Measurements from ENCODE around the gene BTBD10. TPM values are rescaled to one million over a fixed set of nuclear protein-coding genes. Genes with fewer than 3 reads are reported as not detected.
"Not testable (repeated sequence)": the region's sequence is repeated elsewhere in the genome, so short reads cannot be mapped to it uniquely, and the experiment has no call there.

BTBD10 gene
- polyA plus RNA-seq, 12 donors, result 20.7 to 28.9 (median 26.5) TPM; not detected in 1

DNA sequence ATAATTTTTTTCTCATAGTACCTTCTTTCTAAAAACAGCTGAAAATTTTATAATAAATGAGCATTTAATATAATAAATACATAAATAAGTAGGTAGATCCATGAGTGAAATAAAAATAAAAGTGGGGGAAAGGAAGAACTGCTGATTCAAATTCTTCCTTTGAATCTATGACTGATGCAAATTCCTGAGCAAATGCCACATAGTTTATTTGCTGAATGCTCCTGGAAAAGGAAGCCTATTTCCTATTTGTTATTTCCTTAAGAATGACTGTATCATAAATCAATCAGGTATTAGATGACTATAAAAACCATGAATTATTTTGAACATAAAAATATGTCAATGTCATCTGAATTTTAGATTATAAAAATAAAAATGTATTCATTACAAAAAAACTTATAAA is 16.6 kb downstream of the BTBD10 start:
- no peak for DNase-seq

DNA sequence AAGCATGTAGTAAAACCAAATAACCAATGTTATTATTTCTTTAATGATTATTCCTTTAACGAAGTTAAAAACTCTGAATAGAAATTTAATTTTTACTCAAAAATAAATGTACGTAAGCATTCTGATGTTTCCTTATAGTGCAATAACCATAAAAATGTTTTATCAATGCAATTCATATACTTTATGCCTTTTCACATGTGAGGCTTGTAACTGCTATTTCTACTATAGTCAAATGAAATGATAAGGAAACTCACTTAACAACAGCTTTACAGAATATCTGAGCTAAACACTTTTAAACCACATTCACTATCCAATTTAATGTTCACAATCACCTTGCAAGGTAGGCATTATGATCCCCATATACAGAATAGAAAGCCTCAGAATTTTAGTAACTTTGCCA is 17.4 kb downstream of the BTBD10 start:
- DNase-seq, result no peak

DNA sequence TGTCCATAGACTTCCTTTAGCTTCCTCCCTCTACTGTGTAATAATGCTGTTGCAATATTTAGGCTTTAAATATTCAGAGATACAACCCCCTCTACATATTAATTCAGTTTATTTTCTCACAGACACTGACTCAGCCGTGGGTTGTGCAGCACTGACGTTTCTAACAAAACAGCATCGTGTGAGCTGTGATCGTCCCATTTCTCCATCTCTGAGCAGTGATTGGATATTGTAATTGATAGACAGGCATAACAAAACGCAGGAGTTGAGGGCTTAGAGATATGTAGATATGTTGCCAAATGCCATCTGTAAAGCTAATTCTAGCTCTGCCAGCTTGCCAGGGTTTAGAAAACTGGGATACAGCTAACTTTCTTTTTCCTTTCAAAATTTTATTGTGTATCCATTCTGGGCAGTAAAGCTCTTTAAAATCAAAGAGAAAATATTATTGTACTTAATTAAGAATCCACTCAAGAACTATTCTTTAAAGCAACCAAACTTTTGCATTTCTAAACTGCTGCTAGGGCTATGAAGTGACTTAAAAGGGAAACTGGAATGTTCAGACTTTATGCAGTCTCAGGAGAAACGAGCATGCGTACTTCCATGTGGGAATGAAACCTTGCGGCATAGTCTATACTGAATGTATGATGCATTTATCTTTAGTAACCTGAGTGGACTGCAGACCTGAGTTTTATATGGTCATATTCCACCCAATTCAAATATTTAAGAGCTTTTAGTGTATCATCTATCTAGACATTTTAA is 22.7 kb downstream of the BTBD10 start:
- peak; percentile 59 for DNase-seq

DNA sequence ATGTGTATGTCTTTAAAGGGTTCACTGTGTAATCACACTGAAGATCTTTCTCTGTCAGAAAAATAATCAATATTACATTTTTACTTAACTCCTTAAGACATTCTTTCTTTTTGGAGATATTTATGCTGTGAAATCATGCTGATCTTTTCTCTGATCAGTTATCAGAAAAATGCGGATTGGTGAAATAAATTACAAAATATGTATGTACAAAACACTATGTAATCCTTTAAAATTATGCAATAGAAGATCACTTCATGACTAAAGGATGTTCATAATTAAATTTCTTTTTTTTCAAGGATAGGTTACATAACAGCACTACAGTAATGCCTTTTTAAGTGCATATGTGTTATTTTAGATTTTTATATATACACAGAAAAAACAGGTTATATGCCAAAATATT is 24.7 kb downstream of the BTBD10 start:
- no peak for DNase-seq

DNA sequence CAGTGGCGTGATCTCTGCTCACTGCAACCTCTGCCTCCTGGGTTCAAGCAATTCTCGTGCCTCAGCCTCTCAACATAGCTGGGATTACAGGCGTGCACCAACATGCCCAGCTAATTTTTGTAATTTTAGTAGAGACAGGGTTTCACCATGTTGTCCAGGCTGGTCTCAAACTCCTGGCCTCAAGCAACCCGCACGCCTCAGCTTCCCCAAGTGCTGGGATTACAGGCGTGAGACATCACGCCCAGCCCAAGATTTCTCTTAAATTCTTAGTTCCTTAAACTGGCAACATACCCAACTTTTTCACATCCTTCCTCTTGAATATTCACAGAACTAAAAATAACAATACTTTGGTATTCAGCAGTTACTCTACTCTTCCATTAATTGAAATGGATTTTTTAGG is 26.2 kb downstream of the BTBD10 start:
- DNase-seq, result not testable (repeated sequence)

DNA sequence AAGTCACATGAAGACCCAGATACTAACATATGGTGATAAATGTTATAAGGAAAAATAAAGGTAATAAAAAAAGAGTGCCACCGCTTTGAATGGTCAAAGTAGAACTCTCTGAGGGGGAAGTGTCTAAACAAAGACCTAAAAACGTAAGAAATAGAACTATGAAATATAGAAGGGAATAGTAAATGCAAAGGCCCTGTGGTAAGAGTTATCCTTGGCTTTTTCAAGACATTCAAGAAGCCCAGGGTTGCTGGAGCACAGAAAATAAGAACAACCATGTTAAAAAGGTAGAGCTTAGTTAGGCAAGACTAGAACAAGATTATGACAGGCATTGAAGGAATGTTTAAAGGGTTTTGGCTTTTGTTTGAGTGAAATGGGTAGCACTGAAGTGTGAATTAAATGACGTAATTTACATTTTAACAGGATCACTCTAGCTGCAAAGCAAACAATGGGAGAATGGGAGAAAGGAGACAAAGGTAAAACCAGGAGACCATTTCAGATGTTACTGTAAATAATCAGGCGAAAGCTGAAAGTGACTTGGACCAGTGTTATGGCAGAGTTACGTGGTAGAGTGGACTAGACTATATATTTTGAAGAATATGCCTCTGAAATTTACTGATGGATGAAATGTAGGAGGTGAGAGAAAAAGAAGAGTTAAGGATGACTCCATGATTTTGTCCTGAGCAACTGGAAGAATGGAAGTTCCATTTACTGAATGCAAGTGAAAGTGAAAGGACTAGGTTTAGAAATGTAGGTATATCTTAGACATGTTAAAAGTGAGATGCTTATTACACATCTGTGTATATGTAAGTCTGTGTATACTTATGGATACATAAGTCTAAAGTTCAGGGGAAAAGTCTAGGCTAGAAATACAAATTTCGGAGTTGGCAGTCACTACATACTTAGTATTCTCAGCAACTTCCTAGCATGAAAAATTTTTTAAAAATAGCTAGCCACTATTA is 28.5 kb downstream of the BTBD10 start:
- no peak for DNase-seq

DNA sequence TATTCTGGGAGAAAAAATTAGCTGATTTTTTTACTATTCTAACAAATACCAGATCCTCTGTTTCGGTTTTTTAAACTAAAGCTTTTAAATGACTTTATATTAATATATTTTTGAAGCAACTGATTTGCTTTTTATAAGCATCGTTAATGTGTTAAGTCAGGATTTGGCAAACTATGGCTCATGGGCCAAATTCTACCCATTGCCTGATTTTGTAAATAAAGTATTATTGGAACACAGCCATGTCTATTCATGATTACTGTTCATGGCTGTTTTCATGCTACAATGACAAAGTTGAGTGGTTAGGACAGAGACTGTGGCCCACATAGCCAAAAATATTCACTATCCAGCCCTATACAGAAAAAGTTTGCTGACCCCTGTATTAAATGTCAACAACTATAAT is 29.6 kb downstream of the BTBD10 start:
- no peak for DNase-seq

DNA sequence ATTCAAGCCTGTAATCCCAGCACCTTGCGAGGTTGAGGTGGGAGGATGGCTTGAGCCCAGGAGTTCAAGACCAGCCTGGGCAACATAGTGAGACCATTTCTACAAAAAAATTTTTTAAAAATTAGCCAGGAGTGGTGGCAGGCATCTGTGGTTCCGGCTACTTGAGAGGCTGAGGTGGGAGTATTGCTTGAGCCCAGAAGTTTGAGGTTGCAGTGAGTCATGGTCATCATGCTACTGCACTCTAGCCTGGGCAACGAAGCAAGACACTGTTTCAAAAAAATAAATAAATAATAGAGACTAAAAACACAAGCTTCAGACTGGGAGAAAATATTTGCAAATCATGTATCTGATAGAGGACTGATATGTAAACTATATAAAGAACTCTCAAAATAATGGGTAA is 33.2 kb downstream of the BTBD10 start:
- DNase-seq, result no peak

DNA sequence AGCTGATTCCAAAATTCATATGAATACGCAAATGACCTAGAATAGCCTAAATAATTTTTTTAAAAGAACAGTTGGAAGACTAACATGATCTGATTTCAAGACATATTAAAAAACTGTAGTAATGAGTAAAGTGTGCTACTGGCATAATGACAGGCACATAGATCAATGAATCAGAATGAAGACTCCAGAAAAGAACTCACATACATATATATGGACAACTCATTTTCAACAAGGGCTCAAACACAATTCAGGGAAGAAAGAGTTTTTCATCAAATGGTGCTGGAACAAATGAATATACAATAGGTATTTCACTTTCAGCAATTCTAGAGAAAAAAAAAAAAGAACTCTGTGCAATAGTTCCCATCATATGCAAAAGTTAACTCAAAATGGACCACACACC is 33.7 kb downstream of the BTBD10 start:
- DNase-seq, result no peak

DNA sequence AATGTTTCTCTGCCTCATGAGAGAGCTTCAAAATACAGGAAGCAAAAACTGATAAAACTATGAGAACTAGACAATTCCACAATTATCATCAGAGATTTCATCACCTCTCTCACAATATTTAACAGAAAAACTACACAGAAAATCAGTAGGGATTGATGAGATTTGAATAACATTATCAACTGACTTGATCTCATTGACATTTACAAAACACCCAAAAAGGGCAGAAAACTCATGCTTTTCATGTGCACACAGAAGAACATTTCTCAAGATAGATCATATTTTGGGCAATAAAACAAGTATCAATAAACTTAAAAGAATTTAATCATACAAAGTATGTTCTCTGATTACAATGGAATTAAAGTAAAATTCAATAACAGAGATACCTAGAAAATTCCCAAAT is 35.6 kb downstream of the BTBD10 start:
- DNase-seq, result no peak

DNA sequence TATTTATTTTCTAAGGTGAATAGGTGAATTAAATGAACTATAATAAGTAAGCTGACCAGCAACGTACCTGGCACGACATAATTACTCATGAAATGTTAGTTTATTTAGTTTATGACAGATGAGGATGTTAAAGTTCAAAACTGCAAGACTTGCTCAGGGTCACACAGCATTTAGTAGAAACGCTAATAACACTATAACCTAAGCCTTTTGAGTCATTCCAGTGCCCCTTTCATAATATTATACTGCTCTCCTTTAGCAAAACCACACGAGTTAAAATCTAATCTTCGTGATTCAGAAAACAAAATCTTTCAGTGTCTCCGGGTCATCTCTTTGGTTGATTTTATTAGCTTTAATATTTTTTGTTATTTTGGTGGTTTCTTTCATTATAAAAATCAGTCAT is 39.6 kb downstream of the BTBD10 start:
- no peak for DNase-seq

DNA sequence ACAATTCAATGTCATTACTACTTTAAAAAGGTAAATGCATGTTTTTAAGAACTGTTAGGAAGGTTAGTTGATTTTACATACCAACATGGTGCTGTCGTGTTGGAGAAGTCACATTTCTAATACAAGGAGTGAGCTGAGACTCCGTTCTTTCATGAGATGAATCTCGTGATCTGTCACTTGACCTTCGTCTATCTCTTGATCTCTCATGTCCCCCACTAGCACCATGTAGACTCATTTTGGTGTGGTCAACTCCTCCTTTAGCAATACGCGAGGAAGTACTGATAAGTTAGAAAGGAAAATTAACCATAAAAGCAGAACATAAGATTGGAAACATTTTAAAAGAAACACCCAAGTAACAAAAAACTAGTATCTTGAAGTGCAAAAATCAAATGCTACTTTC is 41.5 kb downstream of the BTBD10 start:
- no peak for DNase-seq

DNA sequence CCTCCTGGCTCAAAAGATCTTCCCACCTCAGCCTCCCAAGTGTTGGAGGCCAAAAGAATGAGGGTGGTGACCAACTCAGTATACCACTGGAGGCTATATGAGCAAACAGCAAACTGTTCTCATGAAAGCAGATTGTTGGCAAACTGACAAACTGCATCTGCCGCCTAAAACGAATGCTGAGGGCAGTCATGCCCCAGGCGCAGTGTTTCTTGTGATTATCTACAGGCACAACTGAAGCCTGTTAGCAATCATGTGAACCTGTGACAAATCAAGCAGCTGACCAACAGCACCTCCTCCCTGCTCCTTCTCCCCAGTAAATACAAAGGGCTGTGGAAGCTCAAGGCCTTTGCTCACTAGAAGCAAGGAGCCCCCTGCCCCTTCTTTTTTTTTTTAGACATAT is 47.8 kb downstream of the BTBD10 start:
- DNase-seq, result no peak

DNA sequence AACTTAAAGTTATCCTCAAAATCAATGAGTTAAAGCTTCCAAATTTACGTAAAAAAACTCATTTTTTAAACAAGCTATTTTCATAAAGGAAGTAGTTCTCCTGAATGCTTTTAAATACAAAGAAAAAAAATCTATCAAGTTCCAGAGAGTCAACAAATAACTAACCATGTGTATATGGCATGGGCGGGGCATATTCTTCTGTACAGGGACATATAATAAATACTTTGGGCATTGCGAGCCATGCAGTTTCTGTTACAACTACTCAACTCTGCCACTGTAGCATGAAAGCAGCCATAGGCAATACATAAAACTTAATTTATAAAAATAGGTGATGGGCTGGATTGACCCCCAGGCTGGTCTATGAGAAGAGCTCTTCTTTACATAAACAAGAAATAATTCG is 57.8 kb downstream of the BTBD10 start:
- DNase-seq, result no peak

DNA sequence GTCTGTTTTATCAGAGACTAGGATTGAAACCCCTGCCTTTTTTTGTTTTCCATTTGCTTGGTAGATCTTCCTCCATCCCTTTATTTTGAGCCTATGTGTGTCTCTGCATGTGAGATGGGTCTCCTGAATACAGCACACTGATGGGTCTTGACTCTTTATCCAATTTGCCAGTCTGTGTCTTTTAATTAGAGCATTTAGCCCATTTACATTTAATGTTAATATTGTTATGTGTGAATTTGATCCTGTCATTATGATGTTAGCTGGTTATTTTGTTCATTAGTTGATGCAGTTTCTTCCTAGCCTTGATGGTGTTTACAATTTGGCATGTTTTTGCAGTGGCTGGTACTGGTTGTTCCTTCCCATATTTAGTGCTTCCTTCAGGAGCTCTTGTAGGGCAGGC is 64.7 kb downstream of the BTBD10 start:
- not testable (repeated sequence) for DNase-seq

DNA sequence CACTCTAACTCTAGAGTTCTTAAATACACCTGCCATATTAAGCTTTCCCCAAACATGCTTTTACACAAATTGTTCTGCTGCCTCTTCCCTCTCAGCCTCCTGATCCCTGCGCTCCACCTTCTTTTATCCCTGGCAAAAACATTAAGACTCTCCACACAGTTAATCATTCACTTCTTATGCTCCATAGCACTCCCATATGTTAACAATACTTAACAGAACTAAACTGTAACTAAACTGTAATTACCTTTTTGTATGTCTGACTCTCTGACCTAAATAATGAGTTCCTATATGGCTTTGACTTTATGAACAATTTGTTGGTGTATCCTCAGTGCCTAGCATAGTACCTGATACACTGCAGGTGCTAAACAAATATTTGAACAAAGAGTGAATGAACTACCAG is 71.8 kb downstream of the BTBD10 start:
- no peak for DNase-seq

DNA sequence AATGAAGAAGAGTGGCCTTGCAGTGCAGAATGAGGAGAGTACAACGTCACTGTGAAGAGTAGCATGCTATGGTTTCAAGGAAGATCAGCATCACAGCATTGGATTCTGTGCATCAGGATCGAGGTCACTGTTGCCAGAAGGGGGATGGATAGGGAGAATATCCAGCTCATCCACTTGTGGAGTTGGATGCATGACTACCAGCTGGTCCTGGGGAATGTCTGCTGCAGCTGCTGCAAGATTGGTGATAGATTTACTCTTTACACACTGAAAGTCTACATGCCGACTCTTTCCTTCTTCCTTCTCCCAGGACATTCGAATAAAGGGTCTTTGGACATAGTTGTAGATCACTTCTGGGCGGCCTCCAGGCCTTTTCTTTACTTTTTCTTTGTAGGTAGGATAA is 74.3 kb downstream of the BTBD10 start:
- peak; percentile 3 for DNase-seq

DNA sequence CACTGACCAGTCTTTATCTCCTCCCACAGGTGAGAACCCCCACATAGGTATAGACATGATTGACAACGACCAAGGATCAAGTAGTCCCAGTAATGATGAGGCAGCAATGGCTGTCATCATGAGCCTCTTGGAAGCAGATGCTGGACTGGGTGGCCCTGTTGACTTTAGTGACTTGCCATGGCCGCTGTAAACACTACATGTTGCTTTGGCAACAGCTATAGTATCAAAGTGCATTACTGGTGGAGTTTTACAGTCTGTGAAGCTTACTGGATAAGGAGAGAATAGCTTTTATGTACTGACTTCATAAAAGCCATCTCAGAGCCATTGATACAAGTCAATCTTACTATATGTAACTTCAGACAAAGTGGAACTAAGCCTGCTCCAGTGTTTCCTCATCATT is 76.5 kb downstream of the BTBD10 start:
- DNase-seq, result no peak

DNA sequence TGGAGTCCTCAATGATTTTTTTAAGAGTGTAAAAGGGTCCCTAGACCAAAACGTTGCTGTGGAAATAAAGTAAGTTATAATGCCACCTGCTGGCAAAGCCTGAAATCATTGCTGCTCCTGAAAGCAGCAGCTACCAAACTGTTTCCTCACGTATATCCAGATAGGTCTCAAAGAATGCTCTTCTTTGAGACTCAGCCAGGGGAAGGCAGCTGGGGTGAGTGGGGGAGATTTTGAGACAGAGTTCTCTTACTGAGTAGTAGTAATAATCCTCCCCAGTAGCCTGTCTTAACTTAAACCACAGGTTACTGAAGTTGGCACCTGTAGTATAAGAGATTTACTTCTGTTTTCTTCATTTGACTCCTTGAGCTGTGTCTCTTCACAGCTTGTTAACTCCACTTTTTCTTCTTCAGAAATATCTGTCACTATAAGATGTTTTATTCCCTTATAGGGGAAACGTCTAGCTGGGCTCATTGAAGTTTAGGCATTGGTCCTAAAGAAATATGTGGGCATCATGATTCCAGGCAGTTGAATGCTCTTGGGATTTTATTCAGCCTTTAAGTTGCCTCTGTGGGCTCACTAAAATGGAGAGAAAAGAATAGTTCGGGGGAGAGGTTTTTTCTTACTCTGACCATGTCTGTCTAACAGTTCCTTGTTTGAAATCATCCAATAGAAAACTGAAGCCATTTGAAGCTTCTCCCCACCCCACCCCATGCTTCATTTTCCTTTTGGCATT is 77.9 kb downstream of the BTBD10 start:
- DNase-seq, result peak; percentile 51

DNA sequence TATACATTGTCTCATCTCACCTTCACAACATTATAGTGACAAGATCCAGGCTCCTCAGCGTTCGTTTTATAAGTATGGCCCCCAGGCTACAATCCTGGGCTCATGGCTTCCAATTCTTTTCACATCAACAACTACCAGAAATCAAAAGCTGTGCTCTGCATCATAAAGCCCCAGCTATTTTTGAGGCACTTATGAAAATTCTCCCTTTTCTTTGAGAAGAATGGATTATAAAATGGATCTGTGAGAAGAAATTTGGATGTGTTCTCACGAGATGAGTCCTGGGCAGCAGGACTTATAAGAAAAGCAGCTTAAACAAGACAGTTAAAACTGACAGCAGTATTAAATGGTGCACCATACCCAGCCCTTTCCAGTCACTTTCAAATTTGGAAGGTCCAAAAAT is 80.3 kb downstream of the BTBD10 start:
- no peak for DNase-seq

DNA sequence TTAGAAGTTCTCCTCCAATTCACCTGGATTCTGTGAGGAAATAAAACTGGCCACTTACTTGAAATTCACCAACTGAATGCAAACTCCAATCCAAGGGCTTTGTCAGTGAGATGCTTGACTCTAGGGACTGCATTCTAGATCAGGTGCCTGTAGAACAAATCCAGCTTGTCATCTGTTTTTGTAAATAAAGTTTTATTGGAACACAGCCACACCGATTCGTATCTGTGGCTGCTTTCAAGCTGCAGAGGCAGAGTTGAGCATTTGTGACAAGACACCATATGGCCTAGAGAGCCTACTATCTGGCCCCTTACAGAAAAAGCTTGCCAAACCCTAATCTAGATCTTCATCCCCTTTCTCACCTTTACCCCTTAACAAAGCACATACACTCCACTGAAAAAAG is 82.3 kb downstream of the BTBD10 start:
- no peak for DNase-seq

DNA sequence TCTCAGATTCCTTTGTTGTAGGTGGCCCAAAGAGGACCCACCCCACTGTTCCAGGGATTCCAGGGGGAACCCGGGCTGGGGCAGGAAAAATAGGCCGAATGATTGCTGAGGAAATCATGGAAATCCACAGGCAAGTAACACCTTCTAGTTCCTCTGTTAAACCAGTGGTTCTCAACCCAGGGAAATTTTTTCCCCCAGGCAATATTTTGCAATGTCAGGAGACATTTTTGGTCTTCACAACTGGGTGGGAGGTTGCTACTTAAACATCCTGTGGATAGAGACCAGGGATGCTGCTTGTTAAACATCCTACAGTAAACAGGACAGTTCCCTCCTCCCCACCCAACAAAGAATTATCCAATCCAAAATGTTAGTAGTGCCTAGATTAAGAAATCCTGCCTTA is 84.7 kb downstream of the BTBD10 start:
- no peak for DNase-seq

DNA sequence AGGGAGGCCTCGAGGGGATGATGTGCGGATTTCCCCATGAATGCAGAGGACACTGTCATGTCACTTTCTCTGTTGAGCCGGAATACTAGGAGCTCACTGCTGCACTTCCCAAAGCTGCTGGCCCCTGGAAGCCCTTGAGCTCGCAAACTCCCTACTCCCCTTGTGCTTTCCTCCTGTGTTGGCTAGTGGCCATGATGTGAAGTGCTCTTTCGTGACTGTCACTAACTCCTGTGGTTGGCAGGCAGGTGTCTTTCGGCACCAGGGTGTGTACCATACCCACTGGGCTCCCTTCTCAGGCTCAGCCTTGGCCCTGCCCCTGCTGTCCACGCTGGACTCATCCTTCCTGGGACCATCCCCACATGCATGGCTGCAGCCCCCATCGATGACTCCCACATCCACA is 86.2 kb downstream of the BTBD10 start:
- no peak for DNase-seq

Measured in muscle of arm (tissue), 12 donors.